Transverse colon (tissue), 4 donors: ENCODE data around the gene CDH11.

Experiments used
- EP300 ChIP-seq: sonication (generic); formaldehyde crosslinking; IDR thresholded peaks from one replicate; pipeline ENCODE4 v1.6.1; 2017; ENCODE audit warnings: antibody characterized with exemption, low read depth
- POLR2A ChIP-seq: fragments of 450-650 bp; IDR thresholded peaks from one replicate; pipeline ENCODE4 v1.6.1; 2016; ENCODE audit warnings: antibody characterized with exemption, mild to moderate bottlenecking, moderate library complexity
- POLR2AphosphoS5 ChIP-seq, 3 donors: sonication (generic); formaldehyde crosslinking; IDR thresholded peaks; one replicate each; pipeline ENCODE4 v1.6.1; 2016; ENCODE audit warnings: antibody characterized with exemption in 3 of 3
- TF ChIP-seq, protein P1 (sequence below), 5 experiments: fragments of 200-600 bp in 3 of 5; fragments of 450-650 bp in 2 of 5; sonication (generic) in 3 of 5; IDR thresholded peaks; 1 replicate in 2 of 5; 2 replicates in 3 of 5; pipeline ENCODE4 v1.5.1; 2016 to 2017; ENCODE audit warnings: antibody characterized with exemption in 5 of 5, inconsistent platforms in 3 of 5, mild to moderate bottlenecking in 2 of 5, moderate library complexity in 1 of 5

DNA sequence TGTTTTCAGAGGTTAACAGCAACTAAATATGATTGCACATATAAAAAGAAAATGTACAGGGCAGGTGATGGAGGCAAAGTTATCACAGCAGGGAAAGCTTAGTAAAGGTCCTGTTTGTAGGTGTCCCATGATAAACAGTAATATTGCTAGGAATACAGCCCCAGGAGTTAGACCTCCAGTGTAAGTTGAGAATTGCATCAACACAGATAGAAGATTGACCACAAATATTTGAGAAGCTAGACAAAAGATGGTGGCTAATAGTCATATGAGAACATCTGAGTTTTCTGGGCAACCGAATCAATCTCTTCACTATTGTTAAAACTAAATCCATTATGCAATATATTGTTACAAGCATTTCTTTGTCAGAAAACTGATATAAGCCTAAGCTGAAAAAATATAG lies 152.6 kb downstream of the CDH11 start:
- no peak for TF ChIP-seq POLR2A
- TF ChIP-seq, protein P1, sequence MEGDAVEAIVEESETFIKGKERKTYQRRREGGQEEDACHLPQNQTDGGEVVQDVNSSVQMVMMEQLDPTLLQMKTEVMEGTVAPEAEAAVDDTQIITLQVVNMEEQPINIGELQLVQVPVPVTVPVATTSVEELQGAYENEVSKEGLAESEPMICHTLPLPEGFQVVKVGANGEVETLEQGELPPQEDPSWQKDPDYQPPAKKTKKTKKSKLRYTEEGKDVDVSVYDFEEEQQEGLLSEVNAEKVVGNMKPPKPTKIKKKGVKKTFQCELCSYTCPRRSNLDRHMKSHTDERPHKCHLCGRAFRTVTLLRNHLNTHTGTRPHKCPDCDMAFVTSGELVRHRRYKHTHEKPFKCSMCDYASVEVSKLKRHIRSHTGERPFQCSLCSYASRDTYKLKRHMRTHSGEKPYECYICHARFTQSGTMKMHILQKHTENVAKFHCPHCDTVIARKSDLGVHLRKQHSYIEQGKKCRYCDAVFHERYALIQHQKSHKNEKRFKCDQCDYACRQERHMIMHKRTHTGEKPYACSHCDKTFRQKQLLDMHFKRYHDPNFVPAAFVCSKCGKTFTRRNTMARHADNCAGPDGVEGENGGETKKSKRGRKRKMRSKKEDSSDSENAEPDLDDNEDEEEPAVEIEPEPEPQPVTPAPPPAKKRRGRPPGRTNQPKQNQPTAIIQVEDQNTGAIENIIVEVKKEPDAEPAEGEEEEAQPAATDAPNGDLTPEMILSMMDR (IDR thresholded peaks at IDR 0.05): no peak
- no peak for TF ChIP-seq POLR2AphosphoS5 (IDR thresholded peaks at IDR 0.05)
- TF ChIP-seq EP300: no peak
